ENCODE data around the gene ELOVL2. TPM values are rescaled to one million over a fixed set of nuclear protein-coding genes. Genes with fewer than 3 reads are reported as not detected.

ELOVL2 gene
- total RNA-seq, 1 experiment from 2014 or later = 0.41 TPM

GRCh38 chr6:11083956-11084355 is 39.9 kb upstream of the ELOVL2 start:
- intact Hi-C loops (cut with micrococcal nuclease; ENCODE audit: unreplicated experiment) = no loop called here
- no peaks in the 10 kb centered on the region for H3K9me2 ChIP-seq (ENCODE audit: insufficient read depth)
- no peaks in the 10 kb centered on the region for H3K9me3 ChIP-seq (ENCODE audit: insufficient read depth, low read depth)
- ChIA-PET POLR2A (ENCODE audit: unreplicated experiment) (no interaction called here), CTCF (no interaction called here)
- DNase-seq = no peak
- H3K4me1 ChIP-seq (replicated peaks; ENCODE audit: insufficient read depth) = no peaks in the 10 kb centered on the region
- no peak overlapping the region for H2AFZ ChIP-seq
- no peak overlapping the region for H3K4me3 ChIP-seq
- no peaks in the 10 kb centered on the region for H3K36me3 ChIP-seq (ENCODE audit: low read depth)
- no peaks in the 10 kb centered on the region for H4K20me1 ChIP-seq (ENCODE audit: insufficient read depth)
- TF ChIP-seq EZH2 (IDR thresholded peaks at IDR 0.05; ENCODE audit: low read depth) = no peak
- no peak for TF ChIP-seq CTCF (conservative IDR thresholded peaks at IDR 0.05)
- no TSS peak for BruUV-seq (replicated peaks)
- H3K79me2 ChIP-seq (ENCODE audit: low read depth) = no peaks in the 10 kb centered on the region
- no peak overlapping the region for H3K4me2 ChIP-seq
- H3K27me3 ChIP-seq (ENCODE audit: insufficient read depth, low read depth) = no peaks in the 10 kb centered on the region
- H3K27ac ChIP-seq = no peak overlapping the region
- no peaks in the 10 kb centered on the region for H3F3A ChIP-seq (ENCODE audit: insufficient read depth, low read depth)

- ChIA-PET POLR2A (ENCODE audit: unreplicated experiment) (no interaction called here), CTCF (no interaction called here)
- H3K4me2 ChIP-seq = no peak overlapping the region
- H3F3A ChIP-seq (ENCODE audit: insufficient read depth, low read depth) = no peaks in the 10 kb centered on the region
- no peak for TF ChIP-seq EZH2 (IDR thresholded peaks at IDR 0.05; ENCODE audit: low read depth)
- TF ChIP-seq CTCF (conservative IDR thresholded peaks at IDR 0.05) = no peak
- no peaks in the 10 kb centered on the region for H3K9me2 ChIP-seq (ENCODE audit: insufficient read depth)
- H3K4me3 ChIP-seq = no peak overlapping the region
- DNase-seq = no peak
- H4K20me1 ChIP-seq (ENCODE audit: insufficient read depth) = no peaks in the 10 kb centered on the region
- H2AFZ ChIP-seq = no peak overlapping the region
- H3K27me3 ChIP-seq (ENCODE audit: insufficient read depth, low read depth) = no peaks in the 10 kb centered on the region
- intact Hi-C loops (cut with micrococcal nuclease; ENCODE audit: unreplicated experiment) = no loop called here
- no peak overlapping the region for H3K27ac ChIP-seq
- BruUV-seq (replicated peaks) = no TSS peak
- H3K9me3 ChIP-seq (ENCODE audit: insufficient read depth, low read depth) = no peaks in the 10 kb centered on the region
- H3K79me2 ChIP-seq (ENCODE audit: low read depth) = no peaks in the 10 kb centered on the region
- H3K4me1 ChIP-seq (replicated peaks; ENCODE audit: insufficient read depth) = no peaks in the 10 kb centered on the region
- H3K36me3 ChIP-seq (ENCODE audit: low read depth) = no peaks in the 10 kb centered on the region
Measured at GRCh38 chr6:11083491-11083890, 39.4 kb upstream of the ELOVL2 start.

GRCh38 chr6:11080296-11080695 is 36.2 kb upstream of the ELOVL2 start:
- intact Hi-C loops (cut with micrococcal nuclease; ENCODE audit: unreplicated experiment) = no loop called here
- no peaks in the 10 kb centered on the region for H3K36me3 ChIP-seq (ENCODE audit: low read depth)
- H3K4me2 ChIP-seq = no peak overlapping the region
- TF ChIP-seq CTCF (conservative IDR thresholded peaks at IDR 0.05) = no peak
- TF ChIP-seq EZH2 (IDR thresholded peaks at IDR 0.05; ENCODE audit: low read depth) = no peak
- no peaks in the 10 kb centered on the region for H4K20me1 ChIP-seq (ENCODE audit: insufficient read depth)
- no peak overlapping the region for H2AFZ ChIP-seq
- BruUV-seq (replicated peaks) = no TSS peak
- no peaks in the 10 kb centered on the region for H3K9me3 ChIP-seq (ENCODE audit: insufficient read depth, low read depth)
- ChIA-PET CTCF (no interaction called here), POLR2A (ENCODE audit: unreplicated experiment) (interaction anchor here (0.6 kb wide), 1 partner anchor 14 kb away, joined by 3 read pairs; the partner anchor contains the start of gene SMIM13)
- H3K27ac ChIP-seq = no peak overlapping the region
- no peak for DNase-seq
- no peaks in the 10 kb centered on the region for H3F3A ChIP-seq (ENCODE audit: insufficient read depth, low read depth)
- H3K4me1 ChIP-seq (replicated peaks; ENCODE audit: insufficient read depth) = no peaks in the 10 kb centered on the region
- H3K79me2 ChIP-seq (ENCODE audit: low read depth) = no peaks in the 10 kb centered on the region
- H3K9me2 ChIP-seq (ENCODE audit: insufficient read depth) = no peaks in the 10 kb centered on the region
- no peak overlapping the region for H3K4me3 ChIP-seq
- H3K27me3 ChIP-seq (ENCODE audit: insufficient read depth, low read depth) = no peaks in the 10 kb centered on the region
